HG03432 (cell line): ENCODE results near the gene LTBR.

ENCODE experiments used
- ATAC-seq: cut with Tn5 transposase; IDR thresholded peaks from one replicate; pipeline ENCODE4 v1.9.1; 2021; ENCODE audit warnings: mild to moderate bottlenecking, moderate library complexity; ENCODE audit not compliant: unreplicated experiment

Gene LTBR

DNA sequence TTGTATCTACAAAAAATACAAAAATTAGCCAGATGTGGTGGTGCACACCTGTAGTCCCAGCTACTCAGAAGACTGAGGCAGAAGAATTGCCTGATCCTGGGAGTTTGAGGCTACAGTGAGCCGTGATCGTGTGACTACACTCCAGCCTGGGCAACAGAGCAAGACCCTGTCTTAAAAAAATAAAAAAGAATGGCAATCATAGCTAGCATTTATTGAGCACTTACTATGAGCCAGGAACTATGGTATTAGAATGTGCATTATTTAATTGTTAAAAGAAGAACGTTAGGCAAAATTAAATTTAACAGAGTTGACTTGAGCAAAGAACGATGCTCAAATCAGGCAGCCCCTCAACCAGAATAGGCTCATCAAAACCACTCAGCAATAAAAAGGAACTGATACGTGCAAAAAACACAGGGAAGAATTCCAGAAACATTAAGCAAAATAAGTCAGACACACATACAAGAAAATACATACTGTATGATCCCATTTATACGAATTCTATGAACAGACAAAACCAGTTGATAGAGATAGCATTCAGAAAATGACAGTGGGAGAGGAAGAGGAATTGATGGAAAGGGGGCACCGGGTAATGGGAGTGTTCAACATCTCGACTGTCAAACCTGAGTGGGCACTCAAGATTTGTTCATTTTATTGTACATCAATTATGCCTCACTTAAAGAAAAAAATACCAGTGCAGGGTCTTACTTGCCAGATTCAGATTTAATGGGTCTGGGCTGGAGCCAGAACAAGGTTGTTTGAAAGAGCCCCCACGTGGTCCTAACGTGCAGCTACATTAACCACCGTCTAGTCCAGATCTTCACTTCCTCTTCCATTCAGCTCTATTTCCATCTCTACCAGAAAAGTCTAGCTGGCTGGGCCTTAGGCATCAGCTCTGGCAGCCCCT lies 16.6 kb upstream of the LTBR start:
- no peak for ATAC-seq

DNA sequence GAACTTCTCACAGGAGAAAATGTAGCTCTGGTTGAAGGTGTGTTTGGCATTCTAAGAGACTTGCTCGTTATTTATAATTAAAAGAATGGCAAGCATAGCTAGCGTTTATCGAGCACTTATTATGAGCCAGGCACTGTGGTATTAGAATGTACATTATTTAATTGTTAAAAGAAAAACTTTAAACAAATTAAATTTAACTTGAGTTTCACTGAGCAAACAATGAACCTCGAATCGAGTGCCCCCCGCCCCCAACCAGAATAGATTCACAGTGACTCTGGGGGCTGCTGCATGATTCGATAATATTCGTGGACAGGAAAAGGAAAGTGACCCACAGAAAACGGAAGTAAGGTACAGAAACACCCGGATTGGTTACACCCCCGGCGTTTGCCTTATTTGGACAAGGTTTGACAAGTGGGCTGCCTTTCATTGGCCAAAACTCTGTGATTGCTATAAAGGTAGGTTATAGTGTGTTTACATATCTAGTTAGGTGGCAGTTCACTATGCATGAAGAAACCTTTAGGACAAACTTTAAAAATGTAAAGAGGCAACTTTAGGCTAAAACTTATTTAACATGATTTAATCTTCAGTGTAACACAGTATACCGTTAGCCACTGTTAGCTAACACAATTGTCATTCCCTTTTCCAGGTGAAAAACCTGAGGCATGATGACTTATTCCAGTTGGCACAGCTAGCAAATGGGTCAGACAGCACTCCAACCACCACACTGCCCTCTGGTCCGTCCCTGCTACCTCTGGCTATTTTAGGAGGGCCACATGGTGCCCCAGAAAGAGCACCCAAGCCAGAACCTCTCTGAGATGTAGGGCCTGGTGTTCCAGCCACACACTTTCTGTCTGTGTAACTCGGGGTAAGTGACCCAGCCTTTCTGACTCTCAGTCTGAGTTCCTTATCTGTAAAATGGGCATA lies 15.7 kb upstream of the LTBR start:
- ATAC-seq, result no peak

DNA sequence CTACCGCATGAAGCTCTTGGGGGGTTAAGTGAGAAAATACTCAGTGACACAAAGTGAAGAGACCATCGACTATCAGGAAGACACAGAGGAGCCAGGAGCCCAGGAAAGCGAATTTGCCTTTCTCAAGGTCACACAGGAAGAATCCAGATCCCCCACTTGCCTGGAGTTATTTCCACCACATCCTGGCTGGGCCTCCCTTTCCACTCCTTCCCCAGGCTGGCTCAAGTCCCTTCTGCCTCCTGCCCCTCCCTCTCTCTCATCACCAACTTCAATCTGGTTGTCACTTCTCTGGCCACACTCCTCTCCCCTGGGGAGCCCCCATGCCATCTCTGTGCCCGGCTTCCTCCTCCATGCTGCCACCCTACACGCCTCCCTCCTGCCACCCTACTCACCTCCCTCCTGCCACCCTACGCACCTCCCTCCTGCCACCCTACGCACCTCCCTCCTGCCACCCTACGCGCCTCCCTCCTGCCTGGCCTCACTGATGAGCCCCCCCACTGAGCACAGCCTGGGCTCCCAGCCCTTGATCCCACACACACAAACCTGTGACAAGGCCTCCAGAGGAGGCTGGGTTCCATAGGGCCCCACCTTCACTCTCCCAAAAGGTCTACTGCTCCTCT lies 14.9 kb upstream of the LTBR start:
- no peak for ATAC-seq

DNA sequence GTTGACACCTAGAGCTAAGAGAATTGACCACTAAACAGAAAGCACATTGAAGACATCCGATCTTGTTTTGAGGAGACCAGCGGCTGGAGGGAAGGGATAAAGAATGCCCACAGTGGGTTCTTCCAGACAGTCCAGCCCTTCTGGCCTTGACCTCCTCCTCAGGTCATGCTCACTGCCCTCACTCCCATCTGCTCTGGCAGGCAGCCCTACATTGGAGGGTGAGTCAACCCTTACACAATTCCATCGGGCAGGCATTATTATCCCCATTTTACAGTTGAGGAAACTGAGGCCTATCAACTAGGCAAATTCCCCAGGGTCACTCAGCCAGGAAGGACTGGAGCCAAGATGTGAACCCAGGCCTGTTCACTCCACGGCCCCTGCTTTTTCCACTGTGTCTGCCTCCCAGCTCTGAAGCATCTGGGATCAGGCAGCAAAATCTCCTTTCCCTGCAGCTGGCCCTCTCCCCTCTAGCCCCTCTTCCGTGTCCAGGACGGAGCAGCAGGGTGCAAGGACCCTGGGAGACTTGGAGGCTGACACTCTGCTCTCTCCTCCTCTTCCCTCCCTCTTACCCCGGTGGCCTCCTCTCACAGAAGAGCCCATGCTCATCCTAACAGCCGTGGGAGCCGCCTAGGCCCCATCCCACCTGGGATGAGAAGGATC lies 13.9 kb upstream of the LTBR start:
- ATAC-seq, result no peak

DNA sequence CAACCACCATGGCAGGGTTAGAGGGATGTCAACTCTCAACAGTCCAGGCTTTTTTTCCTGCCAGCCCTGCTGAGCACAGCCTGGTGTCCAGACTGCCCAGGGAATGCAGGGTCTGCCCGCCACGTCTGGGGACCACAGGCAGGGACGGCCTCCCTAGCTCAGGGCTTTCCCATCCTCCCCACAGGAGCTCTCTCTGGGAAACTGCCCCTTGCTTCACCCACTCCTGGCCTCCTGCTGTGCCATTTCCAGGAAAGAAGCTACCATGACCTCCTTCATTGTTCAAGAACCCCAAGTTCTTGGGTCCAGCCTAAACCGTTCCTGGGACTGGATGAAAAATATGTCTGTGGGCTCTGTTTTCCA lies 13.4 kb upstream of the LTBR start:
- ATAC-seq, result no peak

DNA sequence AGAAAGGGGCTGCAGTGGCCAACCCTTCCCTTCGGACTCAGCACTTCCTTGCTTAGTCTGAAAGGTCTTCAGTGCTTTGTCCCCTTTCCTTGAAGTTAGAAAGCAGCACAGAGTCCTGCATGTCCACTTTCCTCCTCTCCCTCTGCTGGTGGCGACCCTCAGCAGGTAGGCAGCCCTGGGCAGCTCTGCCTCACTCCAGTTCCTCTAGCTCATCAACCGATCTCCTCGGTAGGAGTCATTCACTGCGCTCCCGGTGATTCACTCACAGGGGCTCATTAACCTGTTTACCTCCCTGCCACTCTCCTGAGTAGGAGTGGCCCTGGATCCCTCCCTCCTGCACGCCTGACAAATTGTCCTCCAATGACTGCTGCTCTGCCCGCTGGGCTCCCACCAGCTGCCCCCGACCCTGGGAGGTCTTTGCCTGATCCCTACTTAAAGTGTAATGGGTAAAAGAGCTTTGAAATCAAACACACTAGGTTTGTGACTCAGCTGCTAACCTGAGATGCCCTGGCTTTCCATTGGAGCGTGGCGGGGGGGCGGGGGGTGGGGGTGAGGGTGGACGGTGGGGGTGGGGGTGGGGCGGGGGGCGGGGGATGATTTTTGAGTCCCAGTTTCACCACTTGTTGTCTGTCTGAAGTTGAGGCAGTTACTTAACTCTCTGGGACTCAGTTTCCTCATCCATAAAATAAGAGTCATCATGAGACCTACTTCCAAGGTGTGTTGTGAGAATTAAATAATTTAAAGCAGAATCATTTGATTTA lies 12.8 kb upstream of the LTBR start:
- no peak for ATAC-seq

DNA sequence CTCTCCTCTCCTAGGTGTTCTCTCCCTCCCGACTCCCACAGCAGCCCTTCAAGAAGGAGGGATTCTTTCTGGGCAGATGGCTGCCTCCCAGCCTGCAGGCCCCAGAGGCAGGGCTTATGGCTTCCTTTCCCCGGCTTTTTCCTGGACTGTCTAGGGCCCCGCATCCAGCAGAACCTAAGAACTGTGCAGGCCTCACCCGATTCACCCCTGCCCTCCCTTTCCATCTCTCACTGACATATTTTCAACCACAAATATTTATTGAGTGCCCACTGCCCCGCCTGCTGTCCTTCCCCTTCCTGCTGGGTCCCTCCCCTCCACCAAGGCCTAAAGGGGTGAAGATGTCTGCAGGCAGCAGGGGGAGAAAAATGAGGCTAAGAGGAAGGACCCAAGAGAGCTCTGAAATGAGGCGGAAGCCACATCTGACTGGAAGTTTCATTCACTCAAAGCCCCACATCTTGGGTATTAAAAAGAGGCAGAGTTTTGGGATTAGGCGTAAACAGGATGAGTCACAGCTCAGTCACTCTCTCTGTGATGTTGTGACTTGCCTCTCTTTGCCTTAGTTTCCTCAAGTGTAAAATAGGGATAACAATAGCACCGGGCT lies 11.5 kb upstream of the LTBR start:
- ATAC-seq, result no peak

DNA sequence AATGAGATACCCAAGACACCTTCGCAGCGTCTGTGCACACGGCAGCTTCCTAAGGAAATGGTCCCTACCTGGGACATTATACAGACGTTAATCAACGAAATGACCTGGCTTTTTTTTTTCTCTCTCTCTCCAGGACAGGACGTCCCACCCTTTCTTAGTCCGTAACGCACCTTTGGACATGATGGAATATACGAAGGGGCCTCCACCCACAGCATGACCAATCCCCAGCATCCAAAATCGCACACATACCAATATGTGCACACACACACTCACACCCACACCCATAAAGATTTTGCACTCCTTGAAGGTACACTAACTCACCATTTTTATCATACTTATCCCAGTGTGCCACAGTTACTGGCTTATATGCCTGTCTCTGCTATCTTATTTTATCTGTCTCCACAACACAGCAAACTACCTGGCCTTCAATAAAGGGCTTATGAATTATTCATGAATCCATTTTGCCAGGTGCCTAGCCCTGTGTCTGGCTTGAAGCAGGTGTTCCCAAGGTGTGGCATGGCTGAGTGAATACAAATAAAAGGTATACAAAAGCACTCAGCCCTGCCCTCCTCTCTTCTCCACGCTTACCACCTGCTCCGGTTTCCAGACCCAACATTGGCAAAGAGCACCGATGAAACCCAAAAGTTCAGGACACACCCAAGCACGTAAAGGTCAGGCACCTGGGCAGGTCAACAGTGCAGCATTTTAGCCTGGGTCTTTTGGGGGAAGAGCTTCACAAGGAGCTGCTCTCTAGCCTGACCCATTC lies 10.8 kb upstream of the LTBR start:
- no peak for ATAC-seq

DNA sequence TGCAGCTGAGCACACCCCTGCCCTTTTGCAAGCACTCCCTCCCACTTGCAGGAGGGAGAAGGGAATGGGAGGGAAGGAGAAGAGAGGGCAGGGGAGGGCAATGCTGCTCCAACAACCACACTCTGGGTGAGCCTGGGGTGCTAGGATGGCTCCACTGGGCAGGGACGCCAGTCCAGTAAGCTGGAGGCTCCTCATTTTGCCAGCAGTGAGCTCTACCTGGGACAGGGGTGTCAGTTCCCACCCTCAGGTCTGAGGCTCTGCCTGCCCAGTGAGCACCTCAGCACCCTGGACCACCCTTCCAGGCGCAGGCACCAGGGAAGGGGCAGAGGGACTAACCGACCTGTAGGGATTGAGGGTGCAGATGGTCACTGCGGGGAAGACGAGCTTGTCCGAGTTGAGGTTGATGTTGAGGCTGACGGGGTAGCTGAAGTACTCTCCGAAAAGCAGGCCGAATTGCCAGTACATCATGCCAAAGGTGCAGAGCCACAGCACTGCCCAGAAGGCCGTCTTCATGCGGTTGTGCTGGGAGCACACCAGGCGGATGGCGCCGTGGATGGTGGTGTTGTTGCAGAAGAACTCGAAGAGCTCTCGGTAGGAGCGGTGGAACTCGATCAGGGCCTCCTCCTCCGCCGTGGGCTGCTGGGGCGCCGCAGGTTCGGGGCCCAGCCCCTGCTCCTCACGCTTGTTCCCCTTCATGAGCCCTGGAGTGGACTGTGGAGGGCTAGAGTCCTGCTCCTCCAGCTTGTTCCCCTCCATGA lies 9.8 kb upstream of the LTBR start:
- no peak for ATAC-seq

DNA sequence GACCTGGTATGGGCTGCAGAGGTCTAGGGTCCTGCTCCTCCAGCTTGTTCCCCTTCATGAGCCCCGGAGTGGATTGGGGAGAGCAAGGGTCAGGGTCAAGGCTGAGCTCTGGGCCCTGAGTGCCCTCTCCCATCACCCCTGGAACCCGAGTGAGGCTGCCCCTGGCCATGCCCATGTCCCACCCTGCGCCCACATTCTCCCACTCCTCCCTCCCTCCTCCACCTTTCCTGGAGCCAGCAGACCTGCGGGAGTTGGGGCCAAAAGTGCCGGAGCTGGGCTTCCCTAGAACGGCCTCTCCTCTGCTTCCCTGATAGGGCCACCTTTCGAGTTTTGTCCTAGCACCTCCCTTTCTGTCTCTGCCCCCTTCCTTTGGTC lies 9.2 kb upstream of the LTBR start:
- no peak for ATAC-seq

DNA sequence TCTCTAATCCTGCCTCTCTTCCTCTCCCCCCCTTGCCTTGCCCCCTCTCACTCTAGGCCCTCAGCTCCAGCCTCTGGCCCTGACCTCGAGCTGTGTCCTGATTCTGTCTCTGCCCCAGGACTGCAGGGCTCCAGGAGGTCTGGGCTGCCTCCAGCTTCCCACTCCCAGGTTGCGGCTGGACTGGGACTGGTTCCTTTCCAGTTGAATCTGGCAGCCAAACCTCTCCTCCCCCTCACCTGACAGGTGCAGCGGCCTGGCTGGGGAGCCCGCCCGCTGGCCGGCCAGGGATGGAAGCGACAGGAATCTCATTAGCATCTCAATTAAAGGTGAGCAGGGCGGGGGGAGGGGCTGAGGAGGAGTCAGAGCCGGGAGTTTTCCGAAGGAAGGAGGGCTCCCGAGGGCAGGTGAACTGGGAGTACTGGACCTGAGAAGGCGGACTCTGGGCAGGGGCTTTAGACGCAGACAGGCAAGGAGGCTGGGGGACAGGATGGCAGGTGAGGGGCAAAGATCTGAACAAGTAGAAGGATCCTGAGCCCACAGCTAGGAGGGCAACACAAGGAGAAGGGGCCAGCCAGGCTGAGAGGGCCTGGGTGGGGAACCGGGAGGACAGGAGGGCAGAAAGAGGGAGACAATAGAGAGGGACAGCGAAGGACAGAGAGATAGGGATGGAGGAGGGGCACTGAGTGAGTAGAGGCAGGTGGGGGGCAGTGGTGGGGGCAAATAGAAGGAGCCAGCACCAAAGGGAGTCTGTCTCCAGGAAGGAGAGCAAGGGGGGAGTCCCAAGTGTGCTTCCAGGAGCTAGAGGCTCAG lies 8.5 kb upstream of the LTBR start, which contains the start of gene SCNN1A:
SCNN1A (minus strand) TSS at position 295 of the 810 bp plus-strand sequence. CDS start 780 bp downstream, outside the sequence.
- no peak for ATAC-seq

DNA sequence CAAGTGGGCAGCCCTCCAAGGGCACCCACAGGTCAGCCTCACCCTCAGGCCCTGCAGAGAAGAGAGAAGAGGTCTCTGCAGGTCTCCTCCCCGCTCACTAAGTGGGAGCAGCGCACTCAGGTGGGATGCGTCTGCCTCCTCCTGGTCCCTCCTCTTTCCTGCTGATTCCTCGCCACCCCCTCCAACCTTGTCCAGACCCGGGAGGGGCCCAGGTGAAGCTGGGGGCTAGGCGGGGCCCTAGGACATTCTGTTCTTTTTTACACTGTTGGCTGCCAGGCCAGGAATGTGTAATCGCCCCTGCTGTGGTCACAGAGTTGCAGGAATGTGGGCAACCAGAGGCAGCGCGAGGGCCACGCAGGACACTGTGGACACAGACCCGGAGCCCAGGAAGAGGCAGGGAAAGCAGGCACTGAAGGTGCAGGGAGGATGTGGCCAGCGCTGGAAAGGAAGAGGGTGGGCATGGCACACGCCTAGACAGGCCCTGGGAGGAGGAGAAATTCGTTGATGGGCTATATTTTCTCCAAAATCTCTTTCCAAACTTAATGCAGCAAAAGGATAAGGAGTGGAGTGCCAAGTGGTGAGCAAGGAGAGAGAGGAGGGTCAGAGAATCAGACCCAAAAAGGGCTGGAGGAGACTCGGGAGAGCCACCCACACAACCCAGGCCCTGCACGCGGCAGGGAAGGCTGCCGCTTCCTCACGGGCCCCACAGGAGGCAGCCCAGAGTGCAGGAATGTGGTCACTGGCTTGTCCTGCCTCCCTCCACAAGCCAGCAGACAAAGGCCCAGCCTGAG lies 7.7 kb upstream of the LTBR start:
- ATAC-seq, result no peak

DNA sequence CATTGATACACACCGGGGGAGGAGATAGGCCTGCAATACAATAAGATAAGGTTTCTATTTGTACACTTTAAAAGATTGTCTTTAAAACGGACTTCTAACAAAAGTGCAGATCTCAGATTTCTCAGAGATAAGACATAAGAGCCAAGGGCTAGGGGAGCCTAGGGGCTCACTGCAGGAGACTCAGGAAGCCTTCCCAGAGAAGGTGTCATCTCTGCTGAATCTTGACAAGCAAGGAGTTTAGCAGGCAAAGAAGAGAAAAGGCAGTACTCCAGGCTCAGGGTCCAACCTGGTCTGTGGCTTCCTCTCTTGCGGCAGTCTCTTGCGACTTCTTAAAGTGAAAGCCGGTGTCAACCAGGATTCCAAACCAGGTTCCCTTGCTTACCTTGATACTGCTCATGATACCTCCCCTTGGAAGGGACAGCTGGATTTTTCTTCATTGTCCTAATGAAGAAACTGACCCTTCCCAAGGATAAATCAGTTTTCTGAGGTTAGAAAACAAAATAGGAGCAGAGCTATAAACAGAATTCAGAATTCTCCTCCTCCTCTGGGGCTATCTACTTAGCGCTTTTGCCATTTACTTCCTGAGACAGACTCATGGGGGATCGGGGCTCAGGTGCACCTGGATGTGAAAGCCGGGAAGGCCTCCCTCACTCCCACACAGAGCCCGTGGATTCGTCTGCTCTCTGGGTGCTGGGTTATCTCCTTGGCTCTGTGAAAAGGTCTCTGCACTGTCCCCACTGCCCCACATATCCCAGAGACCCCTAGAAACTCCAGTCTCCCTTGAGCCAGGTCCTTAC lies 6.9 kb upstream of the LTBR start:
- no peak for ATAC-seq

DNA sequence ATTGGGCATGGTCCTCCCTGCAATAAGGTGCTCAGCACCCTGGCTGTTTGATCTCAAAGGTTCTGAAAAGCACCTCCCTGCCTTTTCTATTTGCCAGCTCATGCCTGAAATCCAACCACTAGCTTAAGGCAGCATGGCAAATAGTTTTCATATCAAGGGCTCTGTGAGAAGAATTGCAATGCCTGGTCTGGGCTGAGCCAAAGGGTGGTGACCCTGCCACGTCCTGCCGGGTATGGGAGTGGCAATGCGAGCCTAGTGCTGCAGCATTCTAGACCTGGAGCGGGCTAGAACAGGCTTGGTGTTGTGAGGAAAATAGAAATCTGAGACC lies 6.3 kb upstream of the LTBR start:
- ATAC-seq, result no peak

DNA sequence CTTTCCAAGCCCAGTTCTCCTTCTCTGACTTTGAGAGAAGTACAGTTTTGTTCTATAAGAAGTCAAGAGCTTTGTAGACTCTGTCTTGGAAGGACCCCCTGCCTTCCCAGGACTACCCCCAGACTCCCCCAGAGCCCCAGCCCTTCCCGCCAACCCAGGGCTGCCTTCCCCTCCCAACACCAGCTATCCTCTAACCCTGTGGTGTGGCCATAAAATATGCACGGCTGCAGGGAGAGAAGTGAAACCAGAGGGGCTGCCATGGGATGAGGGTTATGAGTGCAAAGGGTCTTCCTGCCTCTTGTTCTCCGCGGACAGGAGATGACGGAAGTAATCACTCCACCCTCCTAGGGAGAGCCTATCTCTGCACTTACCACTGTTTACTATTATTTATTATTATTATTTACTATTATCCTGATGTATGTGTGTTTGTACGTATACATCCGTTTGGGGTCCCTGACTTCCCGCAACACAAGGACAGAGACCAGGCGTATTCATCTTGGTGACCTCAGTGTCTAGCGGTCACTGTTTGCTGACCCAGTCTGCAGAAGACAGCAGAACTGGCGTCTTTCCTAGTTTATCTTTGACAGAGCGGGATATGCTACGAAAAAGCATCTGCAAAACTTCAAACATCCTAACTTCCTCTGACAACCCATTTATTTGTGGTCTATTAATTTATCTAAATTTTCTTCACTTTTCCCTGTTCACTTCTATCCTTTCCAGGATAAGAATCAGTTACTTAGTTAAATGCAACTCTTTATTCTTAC lies 5.1 kb upstream of the LTBR start:
- no peak for ATAC-seq
